GM12873 (cell line): ENCODE data around the gene C10orf67.

Experiments
- CTCF ChIP-seq: IDR thresholded peaks from 2 replicates; pipeline ENCODE4 v1.5.1; 2012; ENCODE audit warnings: low read depth, mild to moderate bottlenecking, moderate library complexity, low read length, control low read depth; ENCODE audit not compliant: insufficient read depth; ENCODE audit errors: missing control alignments

C10orf67 gene

GRCh38 chr10:23156447-23157150 is 188.0 kb downstream of the C10orf67 start:
- TF ChIP-seq CTCF = no peak

- no peak for TF ChIP-seq CTCF
Observed at GRCh38 chr10:23155169-23155568, 189.4 kb downstream of the C10orf67 start.
